ENCODE results near the gene POC1A.
A peak's percentile ranks its signal among the peaks of the same experiment; 100 is the strongest.

The POC1A gene

DNA sequence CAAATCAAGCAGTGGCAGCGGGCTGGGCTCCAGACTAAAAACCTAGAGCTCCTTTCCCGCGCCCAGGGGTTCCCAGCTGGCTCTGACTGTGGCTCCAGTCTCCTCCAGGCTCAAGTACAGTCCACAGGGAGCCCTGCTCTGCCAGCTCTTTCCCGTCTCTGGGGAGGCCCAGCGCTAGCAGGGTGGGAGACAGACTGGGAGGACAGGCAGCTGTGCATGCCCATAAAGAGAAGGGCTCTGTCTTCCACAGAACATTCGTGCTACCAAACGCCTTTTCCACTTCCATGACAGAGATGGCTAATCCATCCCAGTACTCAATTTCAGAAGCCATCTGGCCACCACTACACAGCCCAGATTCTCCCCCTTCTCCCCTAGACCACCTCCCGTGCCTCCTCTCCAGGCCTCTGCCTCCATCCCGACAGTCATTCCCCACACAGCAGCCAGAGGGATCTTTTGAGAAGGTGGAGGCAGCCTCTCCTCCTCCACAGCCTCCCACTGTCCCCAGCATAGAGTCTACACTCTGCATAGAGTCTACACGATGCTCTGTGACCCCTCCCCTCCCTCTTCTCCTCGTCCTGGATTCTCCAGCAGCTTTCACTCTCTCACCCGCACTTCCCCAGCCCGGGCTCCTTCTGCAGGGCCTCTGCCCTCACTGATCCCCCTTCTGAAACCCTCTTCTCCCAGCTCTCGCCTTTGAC, 91.0 kb downstream of the POC1A start:
- DNase-seq = no peak

- peak; percentile 88 for DNase-seq
Observed at GRCh38 chr3:52062505-52062904, 91.7 kb downstream of the POC1A start.

DNA sequence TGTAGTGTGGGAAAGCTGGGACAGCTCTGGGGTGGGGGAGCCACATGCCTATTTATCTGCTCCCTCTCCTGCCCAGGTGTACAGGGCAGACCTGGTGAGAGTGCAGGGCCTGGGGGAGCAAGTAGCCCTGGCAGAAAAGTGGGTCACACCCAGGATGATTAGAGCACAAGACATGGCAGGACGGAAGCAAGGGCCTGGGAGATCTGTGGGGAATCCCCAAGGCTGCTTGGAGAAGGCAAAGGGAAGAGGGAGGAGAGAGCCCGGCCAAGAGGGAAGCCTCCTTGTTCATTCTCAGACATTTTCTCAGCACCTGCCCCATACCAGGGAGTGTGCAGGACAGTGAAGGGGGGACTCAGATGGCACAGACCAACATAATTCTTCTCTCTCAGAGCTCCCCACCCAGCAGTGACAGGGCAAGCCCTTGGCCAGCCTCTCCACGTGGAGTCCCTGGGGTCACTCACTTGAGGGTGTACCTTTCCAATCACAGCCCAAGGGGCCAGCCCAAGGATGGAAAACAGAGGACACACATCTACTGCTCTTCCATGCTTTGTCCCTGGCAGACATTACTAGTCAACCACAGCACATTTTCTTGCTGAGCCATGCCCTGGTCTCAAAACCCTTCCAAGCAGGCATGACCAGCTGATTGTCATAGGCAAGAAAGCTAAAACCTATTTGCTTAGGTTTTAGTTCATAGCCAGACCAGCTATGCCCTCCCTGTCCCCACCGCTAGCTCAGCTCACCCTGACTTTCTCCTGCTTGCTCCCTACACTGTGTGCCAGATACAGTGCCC, 92.9 kb downstream of the POC1A start:
- no peak for DNase-seq

DNA sequence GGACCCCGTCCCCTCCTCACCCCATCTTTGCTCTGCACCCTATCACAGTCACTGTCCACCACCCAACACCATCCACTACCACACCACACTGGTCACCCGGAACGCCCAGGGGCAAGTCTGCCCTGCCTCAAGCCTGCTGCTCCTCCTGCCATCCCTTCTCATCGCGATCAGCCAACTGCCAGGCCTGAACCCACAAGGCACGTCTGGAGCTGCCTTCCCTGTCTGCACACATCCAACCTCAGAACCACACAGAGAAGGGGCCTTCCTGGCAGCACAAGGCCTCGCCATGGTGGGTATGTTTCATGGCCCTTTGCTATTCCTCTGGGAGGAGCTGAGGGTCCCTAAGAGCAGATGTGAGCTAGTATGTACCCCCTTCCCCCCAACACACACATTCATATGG, 94.4 kb downstream of the POC1A start:
- DNase-seq = no peak

DNA sequence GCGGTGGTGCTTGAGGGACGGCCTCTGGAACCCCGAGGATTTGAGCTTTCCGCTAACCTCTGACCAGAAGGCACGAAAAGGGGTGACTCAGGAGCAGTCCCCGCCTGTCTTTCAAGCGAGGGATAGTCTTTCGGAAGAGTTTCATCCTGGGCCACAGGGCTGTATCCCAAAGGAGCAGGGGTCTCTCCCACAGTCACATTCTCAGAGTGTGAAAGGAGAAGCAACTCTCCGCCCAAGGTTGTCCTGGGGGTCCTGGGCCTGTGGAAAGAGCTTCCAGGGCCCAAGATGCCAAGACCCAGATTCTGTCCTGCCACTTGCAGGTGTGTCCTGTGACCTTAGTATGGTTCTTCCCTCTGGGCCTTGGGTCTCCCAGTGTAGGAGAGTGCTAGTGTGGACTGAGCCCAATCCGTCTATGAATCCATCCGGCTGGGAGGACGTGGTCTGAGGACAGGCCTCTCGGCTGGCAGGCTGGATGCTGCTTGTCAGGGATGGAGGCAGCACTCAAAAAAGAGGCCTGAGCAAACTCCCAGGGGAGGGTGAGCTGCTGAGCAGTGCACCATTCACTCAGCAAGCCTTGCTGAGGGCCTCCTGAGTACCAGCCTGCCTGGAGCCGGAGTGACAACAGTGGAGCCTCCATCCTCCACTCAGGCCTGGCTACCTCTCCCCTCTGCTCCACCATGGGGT, 96.3 kb downstream of the POC1A start:
- no peak for DNase-seq

GRCh38 chr3:52056968-52057811, 97.0 kb downstream of the POC1A start:
- DNase-seq = peak; percentile 100

GRCh38 chr3:52056521-52056967, 97.7 kb downstream of the POC1A start, which contains the start of gene DUSP7:
Gene DUSP7, minus strand, starts transcription at chr3:52056571. Its CDS starts 205 bp downstream, at chr3:52056366.
- DNase-seq = no peak

- DNase-seq = peak; percentile 82
Observed at GRCh38 chr3:52055537-52056351, 98.5 kb downstream of the POC1A start.

- no peak for DNase-seq
Observed at GRCh38 chr3:52054661-52055511, 99.3 kb downstream of the POC1A start.

DNA sequence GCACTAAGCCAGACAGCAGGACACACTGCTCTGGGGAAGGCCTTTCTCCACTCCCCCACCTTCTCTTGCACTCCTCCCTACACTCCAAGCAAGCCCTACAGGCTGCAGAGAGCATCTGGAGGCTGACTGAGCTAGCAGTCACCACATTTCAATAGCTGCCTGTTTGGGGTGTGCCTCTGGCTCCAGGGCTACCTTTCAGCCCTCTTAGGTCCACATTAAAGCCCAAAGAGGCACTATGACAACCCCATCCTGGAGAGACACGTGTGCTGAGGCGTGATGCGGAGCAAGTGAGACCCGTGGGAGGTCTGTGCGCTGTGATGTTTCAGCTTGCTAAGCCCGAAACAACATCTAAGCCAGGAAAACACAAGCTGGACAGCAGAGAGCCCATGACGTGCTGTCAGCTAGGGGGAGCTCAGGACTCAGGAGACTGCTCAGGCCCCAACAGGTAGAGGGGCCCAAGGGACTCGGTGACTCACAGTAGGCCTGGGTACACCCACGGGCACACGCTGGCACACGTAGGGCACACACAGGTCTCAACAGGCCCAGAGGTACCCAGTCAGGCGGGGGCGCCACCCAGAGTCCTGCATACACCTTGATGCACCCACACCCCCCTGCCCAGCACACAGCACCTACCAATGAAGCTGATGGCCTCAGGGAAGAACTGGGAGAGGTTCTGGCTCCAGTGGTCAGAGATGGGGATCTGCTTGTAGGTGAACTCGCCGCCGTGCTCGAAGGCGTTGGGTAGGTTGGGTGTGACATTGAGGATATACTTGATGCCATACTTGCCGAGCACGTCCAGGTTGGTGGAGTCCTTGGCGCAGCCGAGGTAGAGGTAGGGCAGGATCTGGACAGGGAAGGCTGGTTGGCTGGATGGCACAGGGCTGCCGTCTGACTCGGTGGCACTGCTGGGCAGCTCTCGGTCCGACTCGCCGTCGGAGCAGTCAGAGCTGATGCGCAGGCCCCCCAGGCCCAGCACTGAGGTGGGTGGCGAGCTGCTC, 100.6 kb downstream of the POC1A start:
- DNase-seq = no peak

GRCh38 chr3:52052831-52053306, 101.4 kb downstream of the POC1A start:
- DNase-seq = peak; percentile 92

DNA sequence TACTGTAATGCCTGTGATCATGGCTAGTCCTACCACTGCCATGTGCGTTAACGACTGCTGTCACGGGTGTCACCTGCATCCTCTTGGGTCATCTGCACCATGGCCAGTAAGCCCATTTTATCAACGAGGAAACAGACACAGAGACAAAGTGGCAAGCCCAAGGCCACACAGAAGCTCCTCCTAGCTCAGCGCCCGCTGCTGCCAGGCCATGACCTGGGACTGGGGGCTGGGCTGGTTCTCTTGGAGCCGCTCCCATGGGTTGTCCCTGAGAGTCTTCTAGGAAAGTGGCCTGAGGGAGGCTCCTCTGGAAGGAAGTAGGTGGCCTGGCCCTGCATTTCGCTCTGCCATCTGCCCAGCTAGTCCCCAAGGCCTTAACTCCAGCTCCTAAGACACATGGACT, 102.8 kb downstream of the POC1A start:
- no peak for DNase-seq

- DNase-seq = no peak
Observed at GRCh38 chr3:52050571-52050970, 103.7 kb downstream of the POC1A start.

- DNase-seq = no peak
Observed at GRCh38 chr3:52049503-52049902, 104.7 kb downstream of the POC1A start.

- DNase-seq = no peak
Observed at GRCh38 chr3:52047295-52047960, 106.8 kb downstream of the POC1A start.

GRCh38 chr3:52046902-52047239, 107.4 kb downstream of the POC1A start:
- DNase-seq = no peak

DNA sequence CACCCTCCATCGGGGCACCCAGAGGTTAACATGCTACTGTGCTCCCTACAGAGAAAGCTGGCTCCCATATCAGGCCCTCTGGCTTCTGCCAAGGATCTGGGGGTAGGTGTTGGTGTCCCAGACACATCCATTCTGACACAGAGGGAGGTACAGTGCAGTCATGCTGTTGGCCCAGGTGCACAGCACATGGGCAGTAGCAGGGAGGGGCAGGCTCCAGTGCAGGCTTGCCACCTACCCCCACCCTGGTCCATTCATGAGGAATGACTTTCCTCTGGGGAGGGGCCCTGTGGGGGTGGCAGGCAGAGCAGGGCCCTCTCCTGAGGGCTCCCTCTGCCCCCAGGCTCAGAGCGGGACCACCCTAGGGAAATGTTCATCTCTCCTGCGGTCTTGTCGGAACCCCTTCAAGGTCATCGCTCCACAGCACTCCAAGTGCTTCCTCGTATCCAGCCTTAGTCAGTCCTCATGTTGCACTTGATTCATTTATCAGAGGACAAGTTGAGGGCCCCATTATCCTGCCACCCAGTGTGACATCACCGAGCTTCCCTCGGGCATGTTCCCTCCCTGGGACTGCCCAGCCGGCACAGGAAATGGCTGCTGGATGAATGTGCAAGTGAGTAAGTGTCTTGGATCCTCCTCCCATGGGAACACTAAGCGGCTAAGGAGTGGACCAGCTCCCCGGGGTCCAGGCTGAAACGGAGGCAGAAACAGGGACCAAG, 107.9 kb downstream of the POC1A start:
- peak; percentile 95 for DNase-seq
